A549 treated with CpdA at 1 μM for 4 hours (cell line): Measurements from ENCODE around the gene ATM. TPM values are rescaled to one million over a fixed set of nuclear protein-coding genes. Genes with fewer than 3 reads are reported as not detected.

ENCODE experiments used
- total RNA-seq: library from RNA; stranded (reverse); fragments of 200-300 nt; extraction: Qiagen RNA extraction; gene quantifications from 5 replicates; pipeline ENCODE4 v1.2.3, GENCODE V29; 2022; ENCODE audit warnings: low read depth

Gene ATM, protein sequence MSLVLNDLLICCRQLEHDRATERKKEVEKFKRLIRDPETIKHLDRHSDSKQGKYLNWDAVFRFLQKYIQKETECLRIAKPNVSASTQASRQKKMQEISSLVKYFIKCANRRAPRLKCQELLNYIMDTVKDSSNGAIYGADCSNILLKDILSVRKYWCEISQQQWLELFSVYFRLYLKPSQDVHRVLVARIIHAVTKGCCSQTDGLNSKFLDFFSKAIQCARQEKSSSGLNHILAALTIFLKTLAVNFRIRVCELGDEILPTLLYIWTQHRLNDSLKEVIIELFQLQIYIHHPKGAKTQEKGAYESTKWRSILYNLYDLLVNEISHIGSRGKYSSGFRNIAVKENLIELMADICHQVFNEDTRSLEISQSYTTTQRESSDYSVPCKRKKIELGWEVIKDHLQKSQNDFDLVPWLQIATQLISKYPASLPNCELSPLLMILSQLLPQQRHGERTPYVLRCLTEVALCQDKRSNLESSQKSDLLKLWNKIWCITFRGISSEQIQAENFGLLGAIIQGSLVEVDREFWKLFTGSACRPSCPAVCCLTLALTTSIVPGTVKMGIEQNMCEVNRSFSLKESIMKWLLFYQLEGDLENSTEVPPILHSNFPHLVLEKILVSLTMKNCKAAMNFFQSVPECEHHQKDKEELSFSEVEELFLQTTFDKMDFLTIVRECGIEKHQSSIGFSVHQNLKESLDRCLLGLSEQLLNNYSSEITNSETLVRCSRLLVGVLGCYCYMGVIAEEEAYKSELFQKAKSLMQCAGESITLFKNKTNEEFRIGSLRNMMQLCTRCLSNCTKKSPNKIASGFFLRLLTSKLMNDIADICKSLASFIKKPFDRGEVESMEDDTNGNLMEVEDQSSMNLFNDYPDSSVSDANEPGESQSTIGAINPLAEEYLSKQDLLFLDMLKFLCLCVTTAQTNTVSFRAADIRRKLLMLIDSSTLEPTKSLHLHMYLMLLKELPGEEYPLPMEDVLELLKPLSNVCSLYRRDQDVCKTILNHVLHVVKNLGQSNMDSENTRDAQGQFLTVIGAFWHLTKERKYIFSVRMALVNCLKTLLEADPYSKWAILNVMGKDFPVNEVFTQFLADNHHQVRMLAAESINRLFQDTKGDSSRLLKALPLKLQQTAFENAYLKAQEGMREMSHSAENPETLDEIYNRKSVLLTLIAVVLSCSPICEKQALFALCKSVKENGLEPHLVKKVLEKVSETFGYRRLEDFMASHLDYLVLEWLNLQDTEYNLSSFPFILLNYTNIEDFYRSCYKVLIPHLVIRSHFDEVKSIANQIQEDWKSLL (N-terminal part only)
- 9.4 to 15.6 TPM (median 11.0 TPM) in 5 replicates for total RNA-seq

DNA sequence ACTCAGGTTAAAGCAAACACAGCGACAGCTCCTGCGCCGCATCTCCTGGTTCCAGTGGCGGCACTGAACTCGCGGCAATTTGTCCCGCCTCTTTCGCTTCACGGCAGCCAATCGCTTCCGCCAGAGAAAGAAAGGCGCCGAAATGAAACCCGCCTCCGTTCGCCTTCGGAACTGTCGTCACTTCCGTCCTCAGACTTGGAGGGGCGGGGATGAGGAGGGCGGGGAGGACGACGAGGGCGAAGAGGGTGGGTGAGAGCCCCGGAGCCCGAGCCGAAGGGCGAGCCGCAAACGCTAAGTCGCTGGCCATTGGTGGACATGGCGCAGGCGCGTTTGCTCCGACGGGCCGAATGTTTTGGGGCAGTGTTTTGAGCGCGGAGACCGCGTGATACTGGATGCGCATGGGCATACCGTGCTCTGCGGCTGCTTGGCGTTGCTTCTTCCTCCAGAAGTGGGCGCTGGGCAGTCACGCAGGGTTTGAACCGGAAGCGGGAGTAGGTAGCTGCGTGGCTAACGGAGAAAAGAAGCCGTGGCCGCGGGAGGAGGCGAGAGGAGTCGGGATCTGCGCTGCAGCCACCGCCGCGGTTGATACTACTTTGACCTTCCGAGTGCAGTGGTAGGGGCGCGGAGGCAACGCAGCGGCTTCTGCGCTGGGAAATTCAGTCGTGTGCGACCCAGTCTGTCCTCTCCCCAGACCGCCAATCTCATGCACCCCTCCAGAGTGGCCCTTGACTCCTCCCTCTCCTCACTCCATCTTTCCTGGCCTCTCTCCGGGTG is at the start of gene ATM, which contains the start of gene NPAT:
Gene ATM (plus strand): TSS at position 494 of the 774 bp plus-strand sequence. CDS start 4,558 bp downstream, outside the sequence.
Gene NPAT (minus strand): TSS at position 65 of the 774 bp plus-strand sequence. CDS start 102 bp downstream, outside the sequence.

Other genes starting within 250 kb of the ATM start
- gene CUL5, start 214.2 kb upstream of the ATM start, total RNA-seq: 6.5 to 10.2 TPM (median 8.5 TPM) in 5 replicates
- 62.5 to 91.5 TPM (median 65.0 TPM) in 5 replicates for gene ACAT1, start 101.5 kb upstream of the ATM start, total RNA-seq
- 3.8 to 6.2 TPM (median 4.6 TPM) in 5 replicates for gene NPAT, start 429 bp upstream of the ATM start, total RNA-seq
- gene C11orf65, start 244.5 kb downstream of the ATM start, total RNA-seq: 0.13 to 0.54 TPM (median 0.48 TPM) in 3 of 5 replicates, not detected in the others